Measurements from ENCODE around the gene TENM4.

Gene TENM4

GRCh38 chr11:79074547-79074946 is 366.3 kb downstream of the TENM4 start:
- H3K9ac ChIP-seq (ENCODE audit: insufficient read length), result no peak overlapping the region
- no peak for TF ChIP-seq EZH2 (IDR thresholded peaks at IDR 0.05)
- TF ChIP-seq POLR2AphosphoS5 (IDR thresholded peaks at IDR 0.05; ENCODE audit: borderline replicate concordance, low read depth, low read length), result no peak
- TF ChIP-seq FOXP2 (optimal IDR thresholded peaks at IDR 0.05; ENCODE audit: control extremely low read depth, extremely low read length, insufficient read depth), result no peak
- no peak for DNase-seq (ENCODE audit: low read depth, low spot score)
- no peaks in the 10 kb centered on the region for H3K9me3 ChIP-seq (ENCODE audit: low read depth, low read length)
- H3K36me3 ChIP-seq (ENCODE audit: insufficient read depth, low read length), result no peaks in the 10 kb centered on the region
- H3K27ac ChIP-seq, result no peak overlapping the region
- no peak overlapping the region for H3K4me3 ChIP-seq

- no peaks in the 10 kb centered on the region for H3K9me3 ChIP-seq (ENCODE audit: low read depth, low read length)
- no peak overlapping the region for H3K27ac ChIP-seq
- H3K36me3 ChIP-seq (ENCODE audit: insufficient read depth, low read length), result no peaks in the 10 kb centered on the region
- no peak for DNase-seq (ENCODE audit: low read depth, low spot score)
- TF ChIP-seq EZH2 (IDR thresholded peaks at IDR 0.05), result no peak
- no peak for TF ChIP-seq POLR2AphosphoS5 (IDR thresholded peaks at IDR 0.05; ENCODE audit: borderline replicate concordance, low read depth, low read length)
- no peak for TF ChIP-seq FOXP2 (optimal IDR thresholded peaks at IDR 0.05; ENCODE audit: control extremely low read depth, extremely low read length, insufficient read depth)
- H3K4me3 ChIP-seq, result no peak overlapping the region
- H3K9ac ChIP-seq (ENCODE audit: insufficient read length), result no peak overlapping the region
Measured at GRCh38 chr11:79071190-79071589, 369.6 kb downstream of the TENM4 start.

- Histone ChIP-seq H3K9me3 (ENCODE audit: low read depth, low read length) (no peaks in the 10 kb centered on the region), H3K27ac (no peak overlapping the region), H3K4me3 (no peak overlapping the region), H3K9ac (ENCODE audit: insufficient read length) (no peak overlapping the region), H3K36me3 (ENCODE audit: insufficient read depth, low read length) (no peaks in the 10 kb centered on the region)
- TF ChIP-seq EZH2 (IDR thresholded peaks at IDR 0.05), result no peak
- no peak for TF ChIP-seq POLR2AphosphoS5 (IDR thresholded peaks at IDR 0.05; ENCODE audit: borderline replicate concordance, low read depth, low read length)
- TF ChIP-seq FOXP2 (optimal IDR thresholded peaks at IDR 0.05; ENCODE audit: control extremely low read depth, extremely low read length, insufficient read depth), result no peak
- DNase-seq (ENCODE audit: low read depth, low spot score), result no peak
Measured at GRCh38 chr11:79070518-79070917, 370.3 kb downstream of the TENM4 start.

GRCh38 chr11:79069504-79069903 is 371.3 kb downstream of the TENM4 start:
- DNase-seq (ENCODE audit: low read depth, low spot score), result no peak
- H3K9me3 ChIP-seq (ENCODE audit: low read depth, low read length), result no peaks in the 10 kb centered on the region
- no peak for TF ChIP-seq POLR2AphosphoS5 (IDR thresholded peaks at IDR 0.05; ENCODE audit: borderline replicate concordance, low read depth, low read length)
- no peak for TF ChIP-seq EZH2 (IDR thresholded peaks at IDR 0.05)
- no peak for TF ChIP-seq FOXP2 (optimal IDR thresholded peaks at IDR 0.05; ENCODE audit: control extremely low read depth, extremely low read length, insufficient read depth)
- H3K36me3 ChIP-seq (ENCODE audit: insufficient read depth, low read length), result no peaks in the 10 kb centered on the region
- H3K9ac ChIP-seq (ENCODE audit: insufficient read length), result no peak overlapping the region
- H3K4me3 ChIP-seq, result no peak overlapping the region
- no peak overlapping the region for H3K27ac ChIP-seq

- TF ChIP-seq FOXP2 (optimal IDR thresholded peaks at IDR 0.05; ENCODE audit: control extremely low read depth, extremely low read length, insufficient read depth) (no peak), POLR2AphosphoS5 (IDR thresholded peaks at IDR 0.05; ENCODE audit: borderline replicate concordance, low read depth, low read length) (no peak), EZH2 (IDR thresholded peaks at IDR 0.05) (no peak)
- Histone ChIP-seq H3K4me3 (no peak overlapping the region), H3K9ac (ENCODE audit: insufficient read length) (no peak overlapping the region), H3K36me3 (ENCODE audit: insufficient read depth, low read length) (no peaks in the 10 kb centered on the region), H3K9me3 (ENCODE audit: low read depth, low read length) (no peaks in the 10 kb centered on the region), H3K27ac (no peak overlapping the region)
- no peak for DNase-seq (ENCODE audit: low read depth, low spot score)
Measured at GRCh38 chr11:79068356-79068755, 372.5 kb downstream of the TENM4 start.

GRCh38 chr11:79067352-79067679 is 373.5 kb downstream of the TENM4 start:
- Histone ChIP-seq H3K9me3 (ENCODE audit: low read depth, low read length) (no peaks in the 10 kb centered on the region), H3K4me3 (no peak overlapping the region), H3K36me3 (ENCODE audit: insufficient read depth, low read length) (no peaks in the 10 kb centered on the region), H3K27ac (no peak overlapping the region), H3K9ac (ENCODE audit: insufficient read length) (no peak overlapping the region)
- no peak for TF ChIP-seq FOXP2 (optimal IDR thresholded peaks at IDR 0.05; ENCODE audit: control extremely low read depth, extremely low read length, insufficient read depth)
- no peak for TF ChIP-seq POLR2AphosphoS5 (IDR thresholded peaks at IDR 0.05; ENCODE audit: borderline replicate concordance, low read depth, low read length)
- TF ChIP-seq EZH2 (IDR thresholded peaks at IDR 0.05), result no peak
- DNase-seq (ENCODE audit: low read depth, low spot score), result no peak

GRCh38 chr11:79066456-79067351 is 374.1 kb downstream of the TENM4 start:
- Histone ChIP-seq H3K9me3 (ENCODE audit: low read depth, low read length) (no peaks in the 10 kb centered on the region), H3K27ac (no peak overlapping the region), H3K36me3 (ENCODE audit: insufficient read depth, low read length) (no peaks in the 10 kb centered on the region), H3K9ac (ENCODE audit: insufficient read length) (no peak overlapping the region), H3K4me3 (no peak overlapping the region)
- DNase-seq (ENCODE audit: low read depth, low spot score), result no peak
- TF ChIP-seq POLR2AphosphoS5 (IDR thresholded peaks at IDR 0.05; ENCODE audit: borderline replicate concordance, low read depth, low read length) (no peak), FOXP2 (optimal IDR thresholded peaks at IDR 0.05; ENCODE audit: control extremely low read depth, extremely low read length, insufficient read depth) (no peak), EZH2 (IDR thresholded peaks at IDR 0.05) (no peak)

- TF ChIP-seq FOXP2 (optimal IDR thresholded peaks at IDR 0.05; ENCODE audit: control extremely low read depth, extremely low read length, insufficient read depth) (no peak), POLR2AphosphoS5 (IDR thresholded peaks at IDR 0.05; ENCODE audit: borderline replicate concordance, low read depth, low read length) (no peak), EZH2 (IDR thresholded peaks at IDR 0.05) (no peak)
- no peak for DNase-seq (ENCODE audit: low read depth, low spot score)
- Histone ChIP-seq H3K36me3 (ENCODE audit: insufficient read depth, low read length) (no peaks in the 10 kb centered on the region), H3K4me3 (no peak overlapping the region), H3K9ac (ENCODE audit: insufficient read length) (no peak overlapping the region), H3K9me3 (ENCODE audit: low read depth, low read length) (no peaks in the 10 kb centered on the region), H3K27ac (no peak overlapping the region)
Measured at GRCh38 chr11:79062814-79063762, 377.7 kb downstream of the TENM4 start.
